HL-60/S4 (cell line): ENCODE results near the gene DENND6A.

Experiments used
- in situ Hi-C: fragments of 300-500 bp; cut with MboI; formaldehyde crosslinking; loops from 2 replicates; pipeline ENCODE4 v1.14.3; 2022; ENCODE audit warnings: low sequenced_read_pairs

DENND6A gene

DNA sequence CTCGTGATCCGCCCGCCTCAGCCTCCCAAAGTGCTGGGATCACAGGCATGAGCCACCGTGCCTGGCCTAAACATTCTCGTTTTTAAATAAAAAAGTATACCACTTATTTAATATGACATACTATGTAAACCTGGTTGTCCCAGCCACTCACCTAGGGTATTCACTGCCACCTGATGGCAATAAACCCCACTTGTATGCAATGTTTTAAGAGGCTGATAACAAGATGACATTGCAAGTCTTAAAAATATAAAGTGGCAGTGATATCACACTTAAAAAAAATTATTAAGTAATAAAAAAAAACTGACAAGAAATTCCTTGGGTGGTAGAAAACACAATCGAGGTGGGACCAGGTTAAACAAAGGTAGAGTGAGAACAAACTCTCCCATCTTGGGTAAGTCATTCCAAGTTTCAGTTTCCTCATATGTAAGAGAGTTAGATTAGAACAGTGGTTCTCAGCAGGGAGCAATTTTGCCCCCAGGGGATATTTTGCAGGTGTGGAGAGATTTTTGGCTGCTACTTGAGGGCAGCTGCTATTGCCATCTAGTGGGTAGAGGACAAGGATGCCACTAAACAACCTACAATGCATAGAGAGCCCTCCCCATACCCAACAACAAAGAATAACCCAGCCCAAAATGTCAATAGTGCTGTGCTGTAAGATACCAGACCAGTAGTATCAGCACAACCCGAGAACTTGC, 110.3 kb downstream of the DENND6A start:
- in situ Hi-C loops = no loop called here

DNA sequence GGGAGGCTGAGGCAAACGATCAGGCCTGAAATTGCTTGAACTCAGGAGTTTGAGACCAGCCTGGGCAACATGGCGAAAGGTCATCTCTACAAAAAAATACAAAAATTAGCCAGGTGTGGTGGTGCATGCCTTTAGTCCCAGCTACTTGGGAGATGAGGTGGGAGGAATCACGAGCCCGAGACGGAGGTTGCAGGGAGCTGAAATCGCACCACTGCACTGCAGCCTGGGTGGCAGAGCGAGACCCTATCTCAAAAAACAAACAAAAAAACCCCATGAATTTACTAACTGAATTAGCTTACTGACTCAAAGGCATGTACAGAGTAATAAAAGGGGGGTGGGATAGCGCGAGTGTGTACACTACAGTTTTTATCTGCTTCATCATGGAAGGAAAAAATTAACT, 115.1 kb downstream of the DENND6A start:
- in situ Hi-C loops = no loop called here

DNA sequence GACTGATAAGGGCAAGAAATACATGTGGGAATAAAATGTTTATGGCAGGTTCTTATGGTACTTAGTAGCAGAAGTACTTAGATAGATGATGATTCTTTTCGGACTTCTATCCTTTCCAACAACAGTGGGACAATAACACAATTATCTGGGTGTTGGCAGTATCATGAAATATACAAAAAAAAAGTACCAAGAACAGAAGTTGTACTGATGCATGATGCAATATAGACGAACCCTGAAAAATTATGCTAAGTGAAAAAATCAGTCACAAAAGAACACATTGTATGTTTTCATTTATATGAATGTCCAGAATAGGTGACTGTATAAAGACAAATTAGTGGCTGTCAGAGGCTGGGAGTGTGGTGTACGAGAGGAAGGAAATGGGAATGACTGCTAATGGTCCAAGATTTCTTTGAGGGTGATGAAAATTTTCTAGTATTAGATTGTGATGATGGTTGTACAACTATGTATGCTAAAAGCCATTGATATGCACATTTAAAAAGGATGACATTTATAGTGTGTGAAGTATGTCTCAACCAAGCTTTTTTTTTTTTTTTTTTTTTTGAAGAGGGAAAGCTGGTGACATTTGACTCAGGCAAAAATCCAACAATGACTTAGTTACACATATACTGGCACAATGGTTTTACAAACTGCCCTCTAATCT, 116.8 kb downstream of the DENND6A start:
- in situ Hi-C loops = no loop called here
